H1 (cell line): ENCODE data around the gene CELF5. TPM values are rescaled to one million over a fixed set of nuclear protein-coding genes. Genes with fewer than 3 reads are reported as not detected.

Source experiments
- CREB1 ChIP-seq: IDR thresholded peaks from 2 replicates; pipeline ENCODE4 v1.6.1; 2012; ENCODE audit warnings: inconsistent platforms
- YY1 ChIP-seq: IDR thresholded peaks from 2 replicates; pipeline ENCODE4 v1.6.1; 2011; ENCODE audit warnings: low read depth, mild to moderate bottlenecking, low read length
- polyA plus RNA-seq, 7 experiments: library from polyadenylated mRNA; depleted of rRNA in 3 of 7; stranded (reverse) in 5 of 7; unstranded in 2 of 7; fragments of >200 nt in 5 of 7; fragments of 200-250 nt in 2 of 7; gene quantifications; 1 replicate in 5 of 7; 2 replicates in 1 of 7; 4 replicates in 1 of 7; pipeline versions ENCODE4 v1.2.1 to v1.2.3, GENCODE V29; 2011 to 2013; ENCODE audit warnings: missing spikeins in 2 of 7, mixed read lengths in 2 of 7
- total RNA-seq: library from RNA; stranded (reverse); fragmentation: NEBNext Ultra II Directional; extraction: Animal tissue kit (Norgen Biotek cat#: 25700); gene quantifications from 2 replicates; pipeline ENCODE4 v1.2.1, GENCODE V29; 2021
- TF ChIP-seq, protein P1 (sequence below): fragments of 300-600 bp; sonication (generic); IDR thresholded peaks from 2 replicates; pipeline ENCODE4 v1.7.1; 2012; ENCODE audit warnings: low read length, moderate library complexity, mild to moderate bottlenecking, inconsistent platforms; ENCODE audit not compliant: insufficient replicate concordance

The CELF5 gene
- total and polyA plus RNA-seq, 2 of the 8 experiments (the other 6 are each of a cell fraction or from before 2014, with no cell fraction given), result 9.8 to 15.0 TPM

- TF ChIP-seq, protein P1, sequence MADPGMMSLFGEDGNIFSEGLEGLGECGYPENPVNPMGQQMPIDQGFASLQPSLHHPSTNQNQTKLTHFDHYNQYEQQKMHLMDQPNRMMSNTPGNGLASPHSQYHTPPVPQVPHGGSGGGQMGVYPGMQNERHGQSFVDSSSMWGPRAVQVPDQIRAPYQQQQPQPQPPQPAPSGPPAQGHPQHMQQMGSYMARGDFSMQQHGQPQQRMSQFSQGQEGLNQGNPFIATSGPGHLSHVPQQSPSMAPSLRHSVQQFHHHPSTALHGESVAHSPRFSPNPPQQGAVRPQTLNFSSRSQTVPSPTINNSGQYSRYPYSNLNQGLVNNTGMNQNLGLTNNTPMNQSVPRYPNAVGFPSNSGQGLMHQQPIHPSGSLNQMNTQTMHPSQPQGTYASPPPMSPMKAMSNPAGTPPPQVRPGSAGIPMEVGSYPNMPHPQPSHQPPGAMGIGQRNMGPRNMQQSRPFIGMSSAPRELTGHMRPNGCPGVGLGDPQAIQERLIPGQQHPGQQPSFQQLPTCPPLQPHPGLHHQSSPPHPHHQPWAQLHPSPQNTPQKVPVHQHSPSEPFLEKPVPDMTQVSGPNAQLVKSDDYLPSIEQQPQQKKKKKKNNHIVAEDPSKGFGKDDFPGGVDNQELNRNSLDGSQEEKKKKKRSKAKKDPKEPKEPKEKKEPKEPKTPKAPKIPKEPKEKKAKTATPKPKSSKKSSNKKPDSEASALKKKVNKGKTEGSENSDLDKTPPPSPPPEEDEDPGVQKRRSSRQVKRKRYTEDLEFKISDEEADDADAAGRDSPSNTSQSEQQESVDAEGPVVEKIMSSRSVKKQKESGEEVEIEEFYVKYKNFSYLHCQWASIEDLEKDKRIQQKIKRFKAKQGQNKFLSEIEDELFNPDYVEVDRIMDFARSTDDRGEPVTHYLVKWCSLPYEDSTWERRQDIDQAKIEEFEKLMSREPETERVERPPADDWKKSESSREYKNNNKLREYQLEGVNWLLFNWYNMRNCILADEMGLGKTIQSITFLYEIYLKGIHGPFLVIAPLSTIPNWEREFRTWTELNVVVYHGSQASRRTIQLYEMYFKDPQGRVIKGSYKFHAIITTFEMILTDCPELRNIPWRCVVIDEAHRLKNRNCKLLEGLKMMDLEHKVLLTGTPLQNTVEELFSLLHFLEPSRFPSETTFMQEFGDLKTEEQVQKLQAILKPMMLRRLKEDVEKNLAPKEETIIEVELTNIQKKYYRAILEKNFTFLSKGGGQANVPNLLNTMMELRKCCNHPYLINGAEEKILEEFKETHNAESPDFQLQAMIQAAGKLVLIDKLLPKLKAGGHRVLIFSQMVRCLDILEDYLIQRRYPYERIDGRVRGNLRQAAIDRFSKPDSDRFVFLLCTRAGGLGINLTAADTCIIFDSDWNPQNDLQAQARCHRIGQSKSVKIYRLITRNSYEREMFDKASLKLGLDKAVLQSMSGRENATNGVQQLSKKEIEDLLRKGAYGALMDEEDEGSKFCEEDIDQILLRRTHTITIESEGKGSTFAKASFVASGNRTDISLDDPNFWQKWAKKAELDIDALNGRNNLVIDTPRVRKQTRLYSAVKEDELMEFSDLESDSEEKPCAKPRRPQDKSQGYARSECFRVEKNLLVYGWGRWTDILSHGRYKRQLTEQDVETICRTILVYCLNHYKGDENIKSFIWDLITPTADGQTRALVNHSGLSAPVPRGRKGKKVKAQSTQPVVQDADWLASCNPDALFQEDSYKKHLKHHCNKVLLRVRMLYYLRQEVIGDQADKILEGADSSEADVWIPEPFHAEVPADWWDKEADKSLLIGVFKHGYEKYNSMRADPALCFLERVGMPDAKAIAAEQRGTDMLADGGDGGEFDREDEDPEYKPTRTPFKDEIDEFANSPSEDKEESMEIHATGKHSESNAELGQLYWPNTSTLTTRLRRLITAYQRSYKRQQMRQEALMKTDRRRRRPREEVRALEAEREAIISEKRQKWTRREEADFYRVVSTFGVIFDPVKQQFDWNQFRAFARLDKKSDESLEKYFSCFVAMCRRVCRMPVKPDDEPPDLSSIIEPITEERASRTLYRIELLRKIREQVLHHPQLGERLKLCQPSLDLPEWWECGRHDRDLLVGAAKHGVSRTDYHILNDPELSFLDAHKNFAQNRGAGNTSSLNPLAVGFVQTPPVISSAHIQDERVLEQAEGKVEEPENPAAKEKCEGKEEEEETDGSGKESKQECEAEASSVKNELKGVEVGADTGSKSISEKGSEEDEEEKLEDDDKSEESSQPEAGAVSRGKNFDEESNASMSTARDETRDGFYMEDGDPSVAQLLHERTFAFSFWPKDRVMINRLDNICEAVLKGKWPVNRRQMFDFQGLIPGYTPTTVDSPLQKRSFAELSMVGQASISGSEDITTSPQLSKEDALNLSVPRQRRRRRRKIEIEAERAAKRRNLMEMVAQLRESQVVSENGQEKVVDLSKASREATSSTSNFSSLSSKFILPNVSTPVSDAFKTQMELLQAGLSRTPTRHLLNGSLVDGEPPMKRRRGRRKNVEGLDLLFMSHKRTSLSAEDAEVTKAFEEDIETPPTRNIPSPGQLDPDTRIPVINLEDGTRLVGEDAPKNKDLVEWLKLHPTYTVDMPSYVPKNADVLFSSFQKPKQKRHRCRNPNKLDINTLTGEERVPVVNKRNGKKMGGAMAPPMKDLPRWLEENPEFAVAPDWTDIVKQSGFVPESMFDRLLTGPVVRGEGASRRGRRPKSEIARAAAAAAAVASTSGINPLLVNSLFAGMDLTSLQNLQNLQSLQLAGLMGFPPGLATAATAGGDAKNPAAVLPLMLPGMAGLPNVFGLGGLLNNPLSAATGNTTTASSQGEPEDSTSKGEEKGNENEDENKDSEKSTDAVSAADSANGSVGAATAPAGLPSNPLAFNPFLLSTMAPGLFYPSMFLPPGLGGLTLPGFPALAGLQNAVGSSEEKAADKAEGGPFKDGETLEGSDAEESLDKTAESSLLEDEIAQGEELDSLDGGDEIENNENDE, result no peak
- TF ChIP-seq CREB1 (no peak), YY1 (no peak)
Measured at GRCh38 chr19:3282564-3282963, 58.1 kb downstream of the CELF5 start (continued).
